GM12878 (cell line): ENCODE measurements around the gene MROH7. TPM values are rescaled to one million over a fixed set of nuclear protein-coding genes. Genes with fewer than 3 reads are reported as not detected.

Experiments
- ATAC-seq: fragments of 200-7000 bp; cut with Tn5 transposase; 3 replicates; pipeline ENCODE4 v1.9.1; 2020; ENCODE audit warnings: mild to moderate bottlenecking, moderate library complexity
- BruUV-seq: library from RNA; stranded (reverse); fragments of 400-500 nt; replicated peaks from 2 replicates; lab custom pipeline; 2021; lab: Mats Ljungman, UMichigan
- CTCF ChIA-PET: fragments of 300-600 bp; sonication (Branson Sonifier 250); formaldehyde crosslinking; extraction: SDS; loops from one replicate; lab custom pipeline; 2021; ENCODE audit warnings: inconsistent platforms; lab: Yijun Ruan, JAX
- POLR2A ChIA-PET: fragments of 350-600 bp; formaldehyde crosslinking; extraction: SDS; loops from one replicate; lab custom pipeline; 2021; ENCODE audit warnings: inconsistent platforms; lab: Charles Lee
- RAD21 ChIA-PET: fragments of 300-600 bp; sonication (Branson Sonifier 250); formaldehyde crosslinking; loops from one replicate; lab custom pipeline; 2023; ENCODE audit warnings: antibody characterized with exemption; ENCODE audit not compliant: unreplicated experiment; lab: Charles Lee
- SMC1A ChIA-PET: fragments of 300-600 bp; sonication (Branson Sonifier 250); formaldehyde crosslinking; loops from one replicate; lab custom pipeline; 2023; ENCODE audit not compliant: unreplicated experiment, uncharacterized antibody; lab: Charles Lee
- DNase-seq: peaks from one replicate; pipeline ENCODE4 v3.0.0-alpha.2; 2011; ENCODE audit warnings: low read depth, low spot score
- FAIRE-seq: peaks from 3 replicates; lab custom pipeline; 2011; peaks lifted over from hg19 to GRCh38; lab: Jason Lieb, UNC
- H2AFZ ChIP-seq: 2 replicates; pipeline ENCODE4 v1.6.0; 2011; ENCODE audit warnings: low read depth, low read length, control low read depth; ENCODE audit not compliant: control insufficient read depth
- H3K27ac ChIP-seq: 2 replicates; pipeline ENCODE4 v1.5.1; 2011; ENCODE audit warnings: control low read depth; ENCODE audit not compliant: control insufficient read depth, insufficient read depth
- H3K27me3 ChIP-seq, 2 experiments: replicated peaks in 1 of 2; 2 replicates each; pipeline versions ENCODE4 v1.6.0 to v1.6.1; 2011; ENCODE audit warnings: low read length in 1 of 2; ENCODE audit not compliant: control insufficient read depth in 2 of 2, insufficient read depth in 2 of 2
- H3K36me3 ChIP-seq, 2 experiments: 2 replicates each; pipeline ENCODE4 v1.5.1; 2011; ENCODE audit warnings: low read length in 1 of 2; ENCODE audit not compliant: control insufficient read depth in 2 of 2, insufficient read depth in 2 of 2
- H3K4me1 ChIP-seq: 2 replicates; pipeline ENCODE4 v1.6.1; 2011; ENCODE audit warnings: mild to moderate bottlenecking, low read length, moderate library complexity, mixed read lengths; ENCODE audit not compliant: control insufficient read depth, insufficient read depth
- H3K4me2 ChIP-seq: 2 replicates; pipeline ENCODE4 v1.6.0; 2011; ENCODE audit warnings: control low read depth; ENCODE audit not compliant: control insufficient read depth, insufficient read depth
- H3K4me3 ChIP-seq: fragments of 200-600 bp; sonication (generic); 2 replicates; pipeline ENCODE4 v1.5.1; 2016
- H3K79me2 ChIP-seq: 2 replicates; pipeline ENCODE4 v1.6.0; 2011; ENCODE audit warnings: low read length; ENCODE audit not compliant: control insufficient read depth, insufficient read depth
- H3K9ac ChIP-seq: 2 replicates; pipeline ENCODE4 v1.8.0; 2011; ENCODE audit warnings: low read length, control low read depth, mixed read lengths; ENCODE audit not compliant: control insufficient read depth, insufficient read depth
- H3K9me3 ChIP-seq: replicated peaks from 3 replicates; pipeline ENCODE4 v1.5.1; 2011; ENCODE audit warnings: mild to moderate bottlenecking, low read length; ENCODE audit not compliant: control insufficient read depth, insufficient read depth
- H4K20me1 ChIP-seq: 2 replicates; pipeline ENCODE4 v1.6.0; 2011; ENCODE audit not compliant: control insufficient read depth, insufficient read depth
- ASH2L ChIP-seq: fragments of 300-600, 200-600 bp; sonication (generic); IDR thresholded peaks from 2 replicates; pipeline ENCODE4 v1.6.1; 2017; ENCODE audit warnings: low read depth, mild to moderate bottlenecking, borderline replicate concordance
- BRCA1 ChIP-seq: IDR thresholded peaks from 2 replicates; pipeline ENCODE4 v1.6.1; 2011; ENCODE audit warnings: low read depth, low read length, improper control_type of control experiment
- EED ChIP-seq: sonication (generic); IDR thresholded peaks from 2 replicates; pipeline ENCODE4 v1.6.1; 2016; ENCODE audit warnings: antibody characterized with exemption, low read depth
- GABPA ChIP-seq: IDR thresholded peaks from 2 replicates; pipeline ENCODE4 v1.6.1; 2014; ENCODE audit warnings: antibody characterized with exemption, low read depth, mild to moderate bottlenecking, inconsistent platforms
- NFXL1 ChIP-seq: fragments of 450-650 bp; IDR thresholded peaks from 2 replicates; pipeline ENCODE4 v1.6.1; 2017; ENCODE audit warnings: antibody characterized with exemption, mild to moderate bottlenecking, borderline replicate concordance
- NR2C1 ChIP-seq: fragments of 450-650 bp; IDR thresholded peaks from 2 replicates; pipeline ENCODE4 v1.6.1; 2017; ENCODE audit warnings: antibody characterized with exemption, mild to moderate bottlenecking, moderate library complexity
- NR2F1 ChIP-seq: fragments of 450-650 bp; conservative IDR thresholded peaks from 2 replicates; pipeline ENCODE4 v1.6.1; 2017; ENCODE audit warnings: mild to moderate bottlenecking
- RAD51 ChIP-seq: fragments of 450-650 bp; IDR thresholded peaks from 2 replicates; pipeline ENCODE4 v1.6.1; 2016; ENCODE audit warnings: moderate library complexity, mild to moderate bottlenecking, inconsistent platforms
- RB1 ChIP-seq: fragments of 450-650 bp; formaldehyde crosslinking; IDR thresholded peaks from 2 replicates; pipeline ENCODE4 v1.6.1; 2017; ENCODE audit warnings: mild to moderate bottlenecking, borderline replicate concordance
- RFX5 ChIP-seq: IDR thresholded peaks from 2 replicates; pipeline ENCODE4 v1.6.1; 2011; ENCODE audit warnings: low read depth, low read length, improper control_type of control experiment
- SRF ChIP-seq, 2 experiments: IDR thresholded peaks; 2 replicates each; pipeline ENCODE4 v1.6.1; 2011; ENCODE audit warnings: low read depth in 2 of 2, low read length in 2 of 2, mild to moderate bottlenecking in 1 of 2, moderate library complexity in 1 of 2
- SUPT20H ChIP-seq: IDR thresholded peaks from 2 replicates; pipeline ENCODE4 v1.6.1; 2011; ENCODE audit warnings: low read depth, mild to moderate bottlenecking, low read length, moderate library complexity, borderline replicate concordance; ENCODE audit not compliant: control insufficient read depth
- ZZZ3 ChIP-seq: IDR thresholded peaks from 2 replicates; pipeline ENCODE4 v1.6.1; 2011; ENCODE audit warnings: low read depth; ENCODE audit not compliant: control insufficient read depth, insufficient read length
- WGBS: methylation state at CpG from one replicate; pipeline ENCODE4 v1.1.6; 2016; ENCODE audit warnings: low lambda C conversion rate; ENCODE audit not compliant: insufficient replicate concordance, insufficient coverage; ENCODE audit errors: missing lambda C conversion rate; 5-methylcytosine and 5-hydroxymethylcytosine counted together
- in situ Hi-C: fragments of 300-500 bp; cut with MboI; formaldehyde crosslinking; loops from 9 replicates; pipeline ENCODE4 v1.14.3; 2018; ENCODE audit warnings: mixed read lengths
- intact Hi-C: fragments of 100-400 bp; cut with micrococcal nuclease; formaldehyde crosslinking; loops from one replicate; pipeline ENCODE4 v1.14.2; 2022; ENCODE audit not compliant: unreplicated experiment
- polyA plus RNA-seq, 11 experiments: library from polyadenylated mRNA; depleted of rRNA in 4 of 11; unstranded in 6 of 11; stranded (reverse) in 5 of 11; fragments of >200 nt; fragmentation: Nextera tagmentation in 4 of 11; fragmentation: Illumina TruSeq in 1 of 11; extraction: Ambion mirVana in 4 of 11; extraction: Trizol in 1 of 11; gene quantifications; 1 replicate in 1 of 11; 2 replicates in 10 of 11; pipeline versions ENCODE4 v1.2.1 to v1.2.3, GENCODE V29; 2011 to 2016; ENCODE audit warnings: inconsistent platforms in 2 of 11, missing spikeins in 2 of 11, low read depth in 1 of 11
- total RNA-seq, 4 experiments: library from RNA; depleted of rRNA in 3 of 4; stranded (reverse); fragments of >200 nt in 3 of 4; fragmentation: Illumina TruSeq in 1 of 4; extraction: Trizol in 1 of 4; gene quantifications; 2 replicates each; pipeline versions ENCODE4 v1.2.1 to v1.2.3, GENCODE V29; 2013 to 2021
- TF ChIP-seq, protein P1 (sequence below): fragments of 450-650 bp; IDR thresholded peaks from 2 replicates; pipeline ENCODE4 v1.6.1; 2018; ENCODE audit warnings: mild to moderate bottlenecking, low read depth, moderate library complexity; ENCODE audit not compliant: partially characterized antibody
- TF ChIP-seq, protein P2 (sequence below): IDR thresholded peaks from 2 replicates; pipeline ENCODE4 v1.6.1; 2011; ENCODE audit warnings: mild to moderate bottlenecking, low read depth, low read length, moderate library complexity; ENCODE audit not compliant: insufficient replicate concordance
- TF ChIP-seq, protein P3 (sequence below): IDR thresholded peaks from 2 replicates; pipeline ENCODE4 v1.6.1; 2012; ENCODE audit warnings: low read depth, low read length, improper control_type of control experiment

MROH7 gene
- total and polyA plus RNA-seq, 10 of the 15 experiments (the other 5 are each of a cell fraction or from before 2014, with no cell fraction given), result 0.11 TPM; not detected in 9

DNA sequence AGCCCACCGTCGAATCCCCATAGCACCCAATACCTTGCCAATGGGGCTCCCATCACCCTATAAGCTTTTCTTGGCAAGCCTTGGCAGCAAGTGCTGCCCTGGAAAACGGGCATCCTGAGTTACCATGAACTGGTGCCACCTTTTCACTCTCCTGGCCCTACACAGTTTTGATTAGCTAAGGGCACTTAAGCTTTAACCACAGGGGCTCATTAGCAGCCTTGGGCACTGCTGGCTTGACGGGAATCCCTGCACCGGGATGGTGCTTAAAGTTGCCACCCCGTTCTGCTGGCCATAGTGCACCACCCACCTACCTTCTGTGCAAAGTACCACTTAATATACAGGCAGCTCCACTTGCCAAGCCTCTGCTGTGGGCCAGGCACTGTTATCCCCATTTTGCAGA is 109.0 kb downstream of the MROH7 start (continued):
- TF ChIP-seq, protein P1, sequence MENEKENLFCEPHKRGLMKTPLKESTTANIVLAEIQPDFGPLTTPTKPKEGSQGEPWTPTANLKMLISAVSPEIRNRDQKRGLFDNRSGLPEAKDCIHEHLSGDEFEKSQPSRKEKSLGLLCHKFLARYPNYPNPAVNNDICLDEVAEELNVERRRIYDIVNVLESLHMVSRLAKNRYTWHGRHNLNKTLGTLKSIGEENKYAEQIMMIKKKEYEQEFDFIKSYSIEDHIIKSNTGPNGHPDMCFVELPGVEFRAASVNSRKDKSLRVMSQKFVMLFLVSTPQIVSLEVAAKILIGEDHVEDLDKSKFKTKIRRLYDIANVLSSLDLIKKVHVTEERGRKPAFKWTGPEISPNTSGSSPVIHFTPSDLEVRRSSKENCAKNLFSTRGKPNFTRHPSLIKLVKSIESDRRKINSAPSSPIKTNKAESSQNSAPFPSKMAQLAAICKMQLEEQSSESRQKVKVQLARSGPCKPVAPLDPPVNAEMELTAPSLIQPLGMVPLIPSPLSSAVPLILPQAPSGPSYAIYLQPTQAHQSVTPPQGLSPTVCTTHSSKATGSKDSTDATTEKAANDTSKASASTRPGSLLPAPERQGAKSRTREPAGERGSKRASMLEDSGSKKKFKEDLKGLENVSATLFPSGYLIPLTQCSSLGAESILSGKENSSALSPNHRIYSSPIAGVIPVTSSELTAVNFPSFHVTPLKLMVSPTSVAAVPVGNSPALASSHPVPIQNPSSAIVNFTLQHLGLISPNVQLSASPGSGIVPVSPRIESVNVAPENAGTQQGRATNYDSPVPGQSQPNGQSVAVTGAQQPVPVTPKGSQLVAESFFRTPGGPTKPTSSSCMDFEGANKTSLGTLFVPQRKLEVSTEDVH, result no peak

DNA sequence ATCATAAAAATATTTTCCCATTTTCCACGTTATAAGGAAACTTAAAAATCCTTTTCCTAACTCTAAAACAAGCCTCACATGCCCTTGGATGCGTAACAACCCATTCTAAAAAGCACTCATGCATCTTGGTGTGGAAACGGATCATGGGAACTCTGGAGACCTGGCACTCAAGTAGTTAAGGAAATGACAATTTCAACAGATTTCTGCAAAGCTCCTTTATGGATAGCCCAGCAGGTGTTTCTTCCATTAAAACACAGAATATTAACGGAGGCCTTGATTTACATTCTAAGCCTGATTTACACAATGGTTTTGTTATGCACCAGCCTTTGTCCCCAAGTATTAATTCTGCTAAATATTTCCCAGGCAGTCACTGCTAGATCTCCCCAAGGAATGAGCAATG is 109.8 kb downstream of the MROH7 start:
- Histone ChIP-seq H3K9me3 (no peaks in the 10 kb centered on the region), H3K9ac (no peak overlapping the region), H3K36me3 (peaks cover 0 to 2% of the 10 kb centered on the region in 2 experiments; a peak in 1 of 4 replicates), H3K4me2 (no peak overlapping the region), H3K4me1 (no peaks in the 10 kb centered on the region), H4K20me1 (no peaks in the 10 kb centered on the region), H3K4me3 (no peak overlapping the region), H3K27me3 (no peaks in the 10 kb centered on the region), H3K79me2 (no peaks in the 10 kb centered on the region), H2AFZ (no peak overlapping the region), H3K27ac (no peak overlapping the region)
- intact Hi-C loops (no loop called here), in situ Hi-C loops (no loop called here)
- DNase-seq (no peak), ATAC-seq (no peak), FAIRE-seq (no peak)
- POLR2A ChIA-PET, result no interaction called here
- SMC1A ChIA-PET, result interaction anchor here (1.1 to 1.3 kb wide), 2 partner anchors 11 to 14 kb away, joined by 3 read pairs; no protein-coding TSS in a partner anchor
- no peak for TF ChIP-seq RB1
- TF ChIP-seq SUPT20H, result no peak
- TF ChIP-seq ZZZ3, result no peak
- TF ChIP-seq BRCA1, result no peak
- TF ChIP-seq ASH2L, result no peak
- no peak for TF ChIP-seq SRF (IDR thresholded peaks at IDR 0.05; ENCODE audit: low read depth in 2 of 2, low read length in 2 of 2)
- no peak for TF ChIP-seq RAD51
- no peak for TF ChIP-seq NR2F1
- no peak for TF ChIP-seq GABPA
- TF ChIP-seq RFX5, result no peak
- TF ChIP-seq, protein P2, sequence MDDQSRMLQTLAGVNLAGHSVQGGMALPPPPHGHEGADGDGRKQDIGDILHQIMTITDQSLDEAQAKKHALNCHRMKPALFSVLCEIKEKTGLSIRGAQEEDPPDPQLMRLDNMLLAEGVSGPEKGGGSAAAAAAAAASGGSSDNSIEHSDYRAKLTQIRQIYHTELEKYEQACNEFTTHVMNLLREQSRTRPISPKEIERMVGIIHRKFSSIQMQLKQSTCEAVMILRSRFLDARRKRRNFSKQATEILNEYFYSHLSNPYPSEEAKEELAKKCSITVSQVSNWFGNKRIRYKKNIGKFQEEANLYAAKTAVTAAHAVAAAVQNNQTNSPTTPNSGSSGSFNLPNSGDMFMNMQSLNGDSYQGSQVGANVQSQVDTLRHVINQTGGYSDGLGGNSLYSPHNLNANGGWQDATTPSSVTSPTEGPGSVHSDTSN, result no peak
- TF ChIP-seq EED, result no peak
- TF ChIP-seq NR2C1, result no peak
- TF ChIP-seq NFXL1, result no peak
- TF ChIP-seq, protein P3, sequence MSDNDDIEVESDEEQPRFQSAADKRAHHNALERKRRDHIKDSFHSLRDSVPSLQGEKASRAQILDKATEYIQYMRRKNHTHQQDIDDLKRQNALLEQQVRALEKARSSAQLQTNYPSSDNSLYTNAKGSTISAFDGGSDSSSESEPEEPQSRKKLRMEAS, result no peak
- WGBS, result 50% methylated on average over 4 of the region's 4 CpGs
- BruUV-seq, result no TSS peak
- CTCF ChIA-PET, result interaction anchor here (1.0 to 1.6 kb wide), 2 partner anchors 10 to 49 kb away, joined by 3 to 4 read pairs; no protein-coding TSS in a partner anchor
- RAD21 ChIA-PET, result no interaction called here
